Activated CD4-positive, alpha-beta T cell treated with anti-CD3 and anti-CD28 coated beads for 24 hours (primary cell): ENCODE results near the gene SEC24A.
"Not testable (repeated sequence)": the region's sequence is repeated elsewhere in the genome, so short reads cannot be mapped to it uniquely, and the experiment has no call there.

Experiments used
- DNase-seq, 2 donors: peaks; one replicate each; pipeline ENCODE4 v3.0.0-alpha.2; 2020; ENCODE audit warnings: low read depth in 2 of 2

The SEC24A gene

DNA sequence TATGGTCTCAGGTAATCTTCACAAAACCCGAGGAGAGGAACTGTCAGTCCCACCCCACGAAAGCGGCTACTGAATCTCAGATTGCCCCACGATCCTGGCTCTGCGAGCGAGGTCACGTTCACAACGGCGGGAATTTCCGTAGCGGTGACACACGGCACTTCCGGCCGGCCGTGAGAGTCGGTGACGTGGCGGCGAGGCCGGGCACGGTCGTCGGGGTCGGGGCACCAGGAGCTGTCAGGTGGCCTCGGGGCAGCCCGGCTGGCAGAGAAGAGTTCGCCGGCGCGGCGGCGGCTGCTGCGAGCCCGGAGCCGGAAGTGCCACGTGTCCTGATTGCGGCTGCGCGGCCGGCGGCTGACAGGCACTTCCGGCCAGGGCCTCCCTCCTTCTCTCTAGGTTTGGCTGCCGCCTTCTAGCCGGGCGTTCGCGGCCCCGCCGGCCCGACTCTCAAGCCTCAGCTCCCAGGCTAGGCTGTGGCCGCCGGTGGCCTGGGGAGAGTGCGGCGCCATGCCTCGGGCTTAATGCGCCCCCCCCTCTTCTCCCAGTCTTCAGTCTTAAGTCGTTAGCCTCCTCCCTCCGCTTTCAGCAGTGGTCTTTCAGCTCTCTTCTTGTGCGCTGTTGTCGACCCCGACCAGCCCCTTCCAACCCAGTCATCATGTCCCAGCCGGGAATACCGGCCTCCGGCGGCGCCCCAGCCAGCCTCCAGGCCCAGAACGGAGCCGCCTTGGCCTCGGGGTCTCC lies at the start of gene SEC24A:
Gene SEC24A, plus strand, starts transcription at position 361 of the 738 bp plus-strand sequence. Its CDS starts 292 bp downstream, at position 653.
- peak; percentile 72 to 81 for DNase-seq

- not testable (repeated sequence) for DNase-seq
Measured at GRCh38 chr5:134599820-134600219, 48.8 kb upstream of the SEC24A start.

DNA sequence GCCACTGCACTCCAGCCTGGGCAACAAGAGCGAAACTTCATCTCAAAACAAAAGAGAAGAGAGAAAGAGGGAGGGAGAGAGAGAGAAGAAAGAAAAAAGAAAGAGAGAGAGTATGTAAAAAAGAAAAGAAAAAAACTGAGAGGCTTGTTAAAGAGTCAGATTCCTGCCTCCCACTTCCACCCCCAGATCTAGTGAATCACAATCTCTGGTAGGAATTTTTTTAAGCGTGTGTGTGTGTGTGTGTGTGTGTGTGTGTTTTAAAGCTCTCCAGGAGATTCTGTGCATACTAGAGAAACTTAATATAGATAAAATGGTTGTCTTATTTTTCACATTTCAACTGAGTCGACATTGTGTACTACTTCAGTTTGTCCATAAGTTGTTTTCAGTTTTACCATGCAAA lies 48.0 kb upstream of the SEC24A start:
- DNase-seq, result no peak

- DNase-seq, result no peak
Measured at GRCh38 chr5:134603059-134603458, 45.5 kb upstream of the SEC24A start.

DNA sequence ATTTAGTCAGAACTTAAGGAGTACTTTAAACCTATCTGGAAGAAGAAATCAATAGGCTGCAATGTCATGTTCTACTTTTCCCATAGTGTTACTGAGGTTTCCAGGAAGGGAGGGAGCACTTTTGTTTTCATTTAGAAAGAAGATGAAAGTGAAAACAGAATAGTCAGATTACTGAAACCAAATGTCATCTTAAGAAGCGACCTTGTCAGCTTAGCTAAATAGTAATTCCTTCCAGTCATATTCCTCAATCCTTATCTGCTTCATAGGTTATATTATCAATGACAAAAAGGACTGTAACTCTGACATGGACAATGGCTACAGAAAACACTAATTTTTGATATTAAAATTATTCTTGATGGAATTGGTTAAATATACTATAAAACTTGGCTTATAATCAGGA lies 43.7 kb upstream of the SEC24A start:
- DNase-seq, result no peak

DNA sequence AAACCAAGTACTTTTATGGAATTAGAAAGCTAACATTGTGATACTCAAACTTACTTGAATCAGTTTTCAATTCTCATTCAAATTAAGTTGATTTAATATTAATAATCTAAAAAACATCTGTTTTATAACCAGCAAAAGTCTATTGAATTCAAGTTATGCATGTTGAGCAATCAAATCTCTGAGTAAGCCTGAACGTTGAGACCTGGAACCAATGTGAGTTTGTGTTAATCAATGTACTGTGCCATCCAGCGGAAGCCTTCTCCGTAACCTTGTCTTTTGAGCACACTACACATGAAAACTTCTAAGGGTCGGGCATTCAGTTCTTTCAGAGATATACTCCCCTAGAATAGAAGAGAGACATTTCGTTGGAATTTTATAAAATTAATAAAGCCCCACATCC lies 41.9 kb upstream of the SEC24A start:
- no peak for DNase-seq

- DNase-seq, result no peak
Measured at GRCh38 chr5:134608555-134608954, 40.0 kb upstream of the SEC24A start.

DNA sequence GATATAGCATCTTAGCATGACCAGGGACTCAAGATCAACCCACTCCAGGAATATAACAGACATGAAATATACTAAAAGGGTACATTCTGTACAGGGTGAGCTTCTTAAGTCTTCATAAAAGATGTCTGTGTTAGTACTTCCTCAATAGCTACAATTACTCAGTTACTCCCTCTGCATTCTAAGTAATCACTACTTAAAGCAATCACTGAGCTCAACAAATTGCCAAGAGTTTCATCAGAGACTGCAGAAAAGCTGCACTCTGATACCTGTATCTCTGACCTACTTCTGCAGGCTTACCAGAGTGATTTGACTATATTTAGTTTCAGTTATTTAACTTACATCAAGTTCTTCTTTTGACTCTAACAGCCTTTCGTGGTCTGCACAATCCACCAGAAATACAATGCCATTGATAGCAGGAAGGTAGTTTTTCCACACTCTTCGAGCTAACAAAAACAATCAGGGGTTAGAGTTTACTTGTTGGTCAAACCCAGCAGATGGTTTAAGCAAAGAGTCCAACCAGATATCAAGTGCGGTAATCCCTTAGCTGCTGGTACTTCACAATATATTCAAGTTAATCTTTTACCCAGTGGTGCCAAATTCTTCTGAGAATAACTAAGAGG lies 39.2 kb upstream of the SEC24A start:
- no peak for DNase-seq

GRCh38 chr5:134610725-134611124 lies 37.9 kb upstream of the SEC24A start:
- no peak for DNase-seq

- no peak for DNase-seq
Measured at GRCh38 chr5:134611515-134611914, 37.1 kb upstream of the SEC24A start.

DNA sequence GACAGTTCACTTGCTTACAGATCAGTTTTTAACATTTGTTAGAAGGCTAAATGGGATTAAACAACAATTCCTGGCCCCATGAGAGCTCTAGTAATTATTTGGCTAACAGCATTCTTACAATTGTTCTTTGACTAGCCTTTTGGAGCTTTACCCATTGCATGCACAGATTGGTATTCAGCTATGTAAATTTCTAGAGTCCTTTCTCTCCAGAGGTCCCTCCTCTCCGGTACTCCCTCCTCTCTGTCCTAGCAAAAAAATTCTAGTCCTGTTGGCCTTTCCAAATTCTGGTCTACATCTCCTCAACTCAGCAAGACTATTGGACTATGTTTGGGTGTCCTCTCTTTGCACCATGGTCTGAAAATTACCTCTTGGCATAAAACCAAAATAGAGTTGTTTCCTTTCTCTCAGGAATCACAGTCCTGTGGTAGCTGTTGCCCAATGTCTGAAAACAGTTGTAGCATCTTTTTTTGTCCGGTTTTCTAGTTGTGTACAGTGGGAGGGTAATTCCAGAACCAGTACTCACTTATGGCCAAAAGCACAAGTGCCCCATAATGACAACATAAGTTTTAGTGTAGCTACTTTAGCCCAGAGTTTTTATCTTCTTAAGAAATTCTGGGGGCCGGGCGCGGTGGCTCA lies 34.0 kb upstream of the SEC24A start:
- no peak for DNase-seq

GRCh38 chr5:134620634-134621033 lies 28.0 kb upstream of the SEC24A start:
- DNase-seq, result no peak

- no peak for DNase-seq
Measured at GRCh38 chr5:134625559-134625958, 23.0 kb upstream of the SEC24A start.

GRCh38 chr5:134626369-134627014 lies 22.1 kb upstream of the SEC24A start:
- no peak for DNase-seq

GRCh38 chr5:134634227-134634626 lies 14.4 kb upstream of the SEC24A start:
- no peak for DNase-seq

- not testable (repeated sequence) for DNase-seq
Measured at GRCh38 chr5:134635366-134635765, 13.2 kb upstream of the SEC24A start.

- DNase-seq, result no peak
Measured at GRCh38 chr5:134637116-134637721, 11.4 kb upstream of the SEC24A start.

DNA sequence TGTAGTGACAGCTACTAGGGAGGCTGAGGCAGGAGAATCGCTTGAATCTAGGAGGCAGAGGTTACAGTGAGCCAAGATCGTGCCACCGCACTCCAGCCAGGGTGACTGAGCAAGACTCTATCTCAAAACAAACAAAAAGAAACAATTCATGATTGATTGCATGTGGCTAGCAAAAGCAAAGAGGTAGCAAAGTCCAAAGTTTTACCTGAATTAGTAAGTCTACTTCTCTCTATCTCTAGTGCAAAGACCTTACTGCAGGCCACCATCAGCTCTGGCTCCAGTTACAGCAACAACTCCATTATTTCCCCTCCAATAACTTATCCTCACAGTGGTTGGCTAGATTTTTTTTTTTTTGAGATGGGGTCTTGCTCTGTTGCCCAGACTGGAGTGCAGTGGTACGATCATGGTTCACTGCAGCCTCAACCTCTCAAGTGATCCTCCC lies 9.8 kb upstream of the SEC24A start:
- DNase-seq, result no peak

GRCh38 chr5:134642931-134643530 lies 5.6 kb upstream of the SEC24A start:
- no peak for DNase-seq

- peak in 1 of 2 donors; percentile 38 for DNase-seq
Measured at GRCh38 chr5:134647750-134648424, 698 bp upstream of the SEC24A start.
